GM21381 (cell line): ENCODE data around the gene OR52K1.
A peak's percentile ranks its signal among the peaks of the same experiment; 100 is the strongest.

Experiments used
- ATAC-seq: cut with Tn5 transposase; IDR thresholded peaks from one replicate; pipeline ENCODE4 v1.9.1; 2021; ENCODE audit warnings: mild to moderate bottlenecking, moderate library complexity; ENCODE audit not compliant: unreplicated experiment

The OR52K1 gene

DNA sequence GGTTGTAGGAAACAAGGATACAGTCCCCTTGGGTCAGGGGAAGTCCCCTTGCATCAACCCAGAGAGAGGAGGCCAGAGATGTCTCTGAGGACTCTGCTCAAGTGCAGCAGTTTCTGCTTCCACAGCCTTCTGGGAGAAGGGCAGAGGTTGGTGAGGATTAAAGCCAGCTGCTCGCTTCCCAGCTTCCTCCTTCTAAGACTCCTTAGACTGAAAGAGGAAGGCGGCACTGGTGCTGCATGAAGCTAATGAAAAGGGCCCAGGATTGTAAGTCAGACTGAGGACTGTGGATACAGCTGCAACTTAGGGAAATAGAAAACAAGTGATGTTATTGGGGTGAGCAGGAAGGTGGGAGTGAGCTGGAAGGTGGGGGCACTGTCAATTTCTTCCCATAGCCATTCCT, at the start of gene OR52K1:
OR52K1 (plus strand) TSS at position 202 of the 400 bp plus-strand sequence. CDS start 6,255 bp downstream, outside the sequence.
- ATAC-seq = no peak

DNA sequence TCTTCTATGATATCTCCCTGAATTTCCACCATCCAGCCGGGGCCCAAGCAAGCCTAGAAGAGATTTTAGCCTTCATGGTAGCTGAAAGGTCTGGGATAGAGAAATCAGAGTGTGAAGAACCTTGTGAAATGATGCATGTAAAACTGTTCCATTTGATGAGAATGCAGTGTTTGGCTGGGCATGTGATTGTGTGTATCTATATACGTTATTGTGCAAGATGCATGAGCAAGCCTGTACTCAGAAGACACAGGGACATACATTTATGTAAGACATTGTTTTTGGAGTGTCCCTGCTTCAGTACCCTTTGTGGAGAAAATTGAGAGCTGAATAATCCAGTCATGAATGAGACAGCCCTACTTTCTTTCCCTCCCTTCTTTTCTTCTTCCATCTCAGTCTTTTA, 48.6 kb upstream of the OR52K1 start:
- ATAC-seq = no peak

DNA sequence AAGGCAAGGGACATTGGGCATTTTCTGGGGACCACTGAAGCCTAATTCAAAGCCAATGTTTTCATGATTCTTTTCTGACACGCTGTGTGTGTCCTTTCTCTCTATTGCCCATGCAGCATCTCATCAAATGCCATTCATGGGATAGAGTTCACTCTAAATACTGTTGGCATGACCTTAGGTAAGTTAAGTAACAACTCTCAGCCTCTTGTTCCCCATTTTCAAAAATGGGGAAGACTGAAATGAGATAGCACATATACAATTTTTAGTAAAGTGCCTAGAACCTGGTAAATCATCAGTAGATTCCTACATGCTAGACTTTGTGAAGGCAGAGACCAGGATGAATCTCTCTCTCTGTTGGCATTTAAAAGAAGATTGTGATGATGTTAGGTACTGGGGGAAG, 46.0 kb upstream of the OR52K1 start:
- no peak for ATAC-seq

DNA sequence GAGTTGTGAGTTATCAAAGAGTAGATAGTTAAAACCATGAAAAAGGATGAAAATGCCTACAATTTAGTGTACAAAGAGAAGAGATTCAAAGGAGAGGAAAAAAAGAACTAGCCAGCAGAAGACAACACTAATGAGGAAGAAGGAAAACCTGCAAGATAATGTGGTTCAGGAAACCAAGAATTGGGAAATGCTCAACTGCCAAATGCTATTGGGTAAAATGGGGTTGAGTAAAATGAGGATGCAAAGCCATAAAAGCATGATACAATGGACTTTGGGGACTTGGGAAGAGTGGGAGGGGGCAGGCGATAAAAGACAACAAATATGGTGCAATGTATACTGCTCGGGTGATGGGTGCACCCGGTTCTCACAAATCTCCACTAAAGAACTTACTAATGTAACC, 40.9 kb upstream of the OR52K1 start:
- ATAC-seq = no peak

DNA sequence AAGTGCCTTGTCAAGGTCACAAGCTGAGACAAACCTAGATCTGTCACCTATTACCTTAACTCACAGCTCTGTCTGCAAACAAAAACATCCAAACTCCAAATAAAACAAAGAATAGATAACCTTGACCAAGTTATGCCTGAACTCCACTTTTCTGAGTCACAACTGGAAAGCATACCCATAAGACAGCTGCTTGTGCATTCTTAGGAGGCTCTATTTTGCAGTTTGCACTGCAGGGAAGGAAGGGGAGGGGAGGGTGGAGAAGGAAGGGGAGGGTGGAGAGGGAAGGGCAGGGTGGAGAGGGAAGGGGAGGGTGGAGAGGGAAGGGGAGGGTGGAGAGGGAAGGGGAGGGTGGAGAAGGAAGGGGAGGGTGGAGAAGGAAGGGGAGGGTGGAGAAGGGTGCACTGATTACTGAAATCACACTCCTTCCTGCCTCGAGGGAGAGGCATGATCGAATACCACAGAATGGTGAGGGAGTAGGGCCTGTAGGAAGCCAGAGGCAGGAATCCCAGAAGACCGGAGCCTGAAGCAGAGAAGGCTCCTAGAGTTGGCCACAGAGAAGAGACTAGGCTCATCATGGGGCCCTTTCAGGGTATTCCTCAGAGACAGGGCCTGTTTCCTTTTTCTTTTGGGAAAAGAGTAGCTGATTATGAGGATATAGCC, 39.1 kb upstream of the OR52K1 start:
- no peak for ATAC-seq

DNA sequence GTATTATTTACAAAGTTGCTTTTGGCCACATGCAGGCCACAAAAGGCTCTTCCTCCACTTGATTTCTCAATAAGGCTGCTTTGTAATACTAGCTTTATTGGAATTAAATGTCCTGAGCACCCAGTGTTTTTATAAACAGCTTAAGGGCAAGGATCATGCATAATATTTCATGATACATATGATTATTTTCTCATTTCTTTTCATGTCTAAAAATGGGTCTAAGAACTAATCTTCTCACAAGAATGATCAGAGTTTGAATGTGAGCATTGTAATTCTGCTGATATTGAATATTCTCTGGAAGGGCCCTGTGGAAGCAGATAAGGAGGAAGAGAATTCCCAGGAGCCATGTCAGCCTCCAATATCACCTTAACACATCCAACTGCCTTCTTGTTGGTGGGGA, 33.5 kb upstream of the OR52K1 start, which contains the start of gene OR52K2:
OR52K2 (plus strand) TSS at position 301 of the 400 bp plus-strand sequence; CDS start at position 346, 45 bp downstream.
- ATAC-seq = no peak

DNA sequence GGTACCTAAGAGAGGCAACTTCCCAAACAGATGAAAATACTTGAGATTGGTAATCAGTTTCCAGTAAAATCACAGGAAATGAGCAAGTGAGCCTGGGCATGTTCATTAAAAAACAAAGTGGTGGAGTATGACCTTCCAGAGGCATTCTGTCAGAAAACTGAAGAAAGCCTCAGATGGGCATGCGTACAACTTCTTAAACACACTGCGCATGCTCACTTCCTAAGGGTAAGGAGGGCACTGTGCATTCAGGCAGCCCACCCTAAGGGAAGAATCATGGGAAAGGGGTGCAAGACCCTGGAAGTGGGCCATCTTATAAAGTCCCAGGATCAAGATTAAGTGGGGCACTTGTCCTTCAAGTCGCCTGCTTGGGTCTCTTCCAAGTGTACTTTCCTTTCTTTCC, 29.3 kb upstream of the OR52K1 start:
- ATAC-seq = no peak

DNA sequence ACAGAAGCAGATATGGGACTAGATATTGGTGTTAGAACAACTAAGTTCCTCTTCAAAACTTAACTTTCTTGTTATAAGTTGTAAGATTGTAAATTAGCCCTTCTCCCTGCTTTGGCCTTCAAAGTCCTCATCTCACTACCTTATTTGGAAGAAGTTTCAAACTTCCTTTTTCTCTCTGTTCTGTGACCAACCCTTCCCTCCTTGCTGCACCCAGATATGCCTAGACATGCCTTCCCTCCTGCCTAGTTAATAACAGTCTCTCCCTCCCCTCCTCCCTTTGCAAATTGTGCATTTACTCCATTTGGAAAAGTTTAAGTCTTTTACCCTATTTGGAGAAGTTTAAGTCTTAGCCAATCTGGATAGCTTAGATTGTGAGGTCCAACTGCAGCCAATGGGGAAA, 28.4 kb upstream of the OR52K1 start:
- ATAC-seq = no peak

DNA sequence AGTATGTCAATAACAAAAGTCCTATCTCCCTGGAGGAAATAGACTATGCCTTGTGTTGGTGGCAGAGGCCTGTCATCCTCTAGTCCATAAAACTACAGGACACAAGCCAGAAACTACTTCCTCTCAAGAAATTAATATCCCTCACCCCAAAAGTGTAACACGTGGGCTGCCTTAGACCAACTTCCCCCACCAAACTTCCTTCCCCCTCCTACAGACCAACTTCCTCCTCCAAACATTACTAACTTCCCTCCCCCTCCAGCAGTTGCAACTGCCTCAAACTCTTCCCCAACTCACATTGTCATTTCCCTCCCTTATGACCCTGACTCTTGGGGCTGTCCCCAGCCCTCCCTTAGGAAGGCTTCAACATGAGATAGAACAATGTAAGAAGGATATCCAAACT, 27.0 kb upstream of the OR52K1 start:
- no peak for ATAC-seq

DNA sequence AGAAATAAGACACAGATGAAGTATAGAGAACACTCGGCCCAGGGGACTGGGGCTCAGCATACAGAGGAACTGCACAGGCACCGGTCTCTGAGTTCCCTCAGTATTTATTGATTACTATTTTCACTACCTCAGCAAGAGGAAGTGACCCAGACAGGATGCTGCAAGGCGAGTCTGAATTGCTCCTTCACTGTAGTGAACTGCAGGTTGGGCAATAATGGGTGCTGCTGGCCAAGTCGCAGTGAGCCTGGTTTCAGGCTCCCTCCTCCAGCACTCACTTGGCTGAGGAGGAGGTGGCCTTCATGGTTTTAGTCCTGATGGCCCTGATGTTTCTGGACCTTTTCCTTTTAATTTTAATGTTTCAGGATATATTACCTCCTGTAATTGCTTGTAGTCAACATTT, 22.9 kb upstream of the OR52K1 start:
- peak; percentile 81 for ATAC-seq

DNA sequence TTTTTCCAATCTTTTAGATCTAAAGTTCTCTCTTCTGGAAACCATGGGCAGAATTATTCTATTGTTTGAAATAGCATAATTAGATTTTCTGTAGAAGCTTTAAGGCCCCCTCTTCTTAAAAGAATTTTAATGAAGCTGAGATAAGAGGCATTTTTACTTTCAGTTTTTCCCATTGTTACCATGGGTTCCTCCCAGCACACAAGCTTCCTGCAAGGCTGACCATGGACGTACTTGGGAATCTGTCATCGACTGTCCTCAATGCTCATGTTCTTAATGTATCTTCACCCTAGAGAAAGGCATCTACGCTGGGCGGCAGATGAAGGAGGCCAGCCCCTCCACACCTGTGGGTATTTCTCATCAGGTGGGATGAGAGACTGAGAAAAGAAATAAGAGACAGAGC, 22.3 kb upstream of the OR52K1 start:
- ATAC-seq = no peak

DNA sequence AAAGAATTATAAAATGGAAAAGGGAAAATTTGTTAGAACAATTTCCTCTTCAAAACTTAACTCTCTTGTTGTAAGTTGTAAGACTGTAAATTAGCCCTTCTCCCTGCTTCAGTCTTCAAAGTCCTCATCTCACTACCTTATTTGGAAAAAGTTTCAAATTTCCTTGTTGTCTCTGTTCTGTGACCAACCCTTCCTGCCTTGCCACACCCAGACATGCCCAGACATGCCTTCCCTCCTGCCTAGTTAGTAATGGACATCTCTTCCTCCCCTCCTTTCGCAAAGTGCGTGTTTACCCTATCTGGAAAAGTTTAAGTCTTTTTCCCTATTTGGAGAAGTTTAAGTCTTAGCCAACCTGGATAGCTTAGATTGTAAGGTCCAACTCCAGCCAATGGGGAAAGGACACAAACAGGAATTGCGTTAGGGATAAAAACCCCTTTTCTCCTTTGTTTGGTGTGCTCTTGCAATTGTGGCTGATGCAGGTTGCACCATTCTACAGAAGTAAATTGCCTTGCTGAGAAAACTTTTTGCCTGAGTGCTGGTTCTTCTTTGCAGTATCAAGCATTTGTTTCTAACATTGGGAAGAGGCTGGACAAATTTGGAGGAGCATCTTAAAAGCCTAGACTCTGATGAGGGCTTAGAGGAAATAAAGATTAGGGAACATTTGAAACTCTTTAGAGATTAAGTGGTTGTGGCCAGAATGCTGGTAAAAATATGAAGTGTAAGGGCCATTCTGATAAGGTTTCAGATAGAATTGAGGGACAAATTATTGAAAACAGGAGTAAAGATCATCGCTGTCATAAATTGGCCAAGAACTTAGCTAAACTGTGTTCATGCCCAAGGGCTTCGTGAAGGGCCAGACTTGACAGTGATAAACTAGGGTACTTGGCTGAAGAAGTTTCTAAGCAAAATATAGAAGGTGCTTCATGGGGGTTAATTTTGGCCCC, 18.0 kb upstream of the OR52K1 start:
- ATAC-seq = no peak

DNA sequence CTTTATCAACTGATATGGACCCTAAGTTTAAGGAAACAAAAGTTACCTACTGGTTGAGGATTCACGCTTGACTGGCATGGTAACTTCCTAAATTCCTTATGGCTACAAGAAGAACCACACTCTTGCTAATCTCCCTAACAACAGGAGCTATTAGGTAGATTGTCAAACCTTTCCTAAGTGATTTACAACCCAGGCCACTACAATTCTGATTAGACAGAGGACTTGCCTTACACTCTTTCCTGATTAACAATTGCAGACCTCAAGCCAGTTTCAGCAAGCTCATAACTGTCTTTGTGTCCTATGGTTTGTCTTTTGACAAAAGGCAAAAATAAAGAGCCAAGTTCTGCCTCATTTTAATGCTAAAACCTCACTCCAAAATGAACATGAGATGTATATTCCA, 17.0 kb upstream of the OR52K1 start:
- no peak for ATAC-seq

DNA sequence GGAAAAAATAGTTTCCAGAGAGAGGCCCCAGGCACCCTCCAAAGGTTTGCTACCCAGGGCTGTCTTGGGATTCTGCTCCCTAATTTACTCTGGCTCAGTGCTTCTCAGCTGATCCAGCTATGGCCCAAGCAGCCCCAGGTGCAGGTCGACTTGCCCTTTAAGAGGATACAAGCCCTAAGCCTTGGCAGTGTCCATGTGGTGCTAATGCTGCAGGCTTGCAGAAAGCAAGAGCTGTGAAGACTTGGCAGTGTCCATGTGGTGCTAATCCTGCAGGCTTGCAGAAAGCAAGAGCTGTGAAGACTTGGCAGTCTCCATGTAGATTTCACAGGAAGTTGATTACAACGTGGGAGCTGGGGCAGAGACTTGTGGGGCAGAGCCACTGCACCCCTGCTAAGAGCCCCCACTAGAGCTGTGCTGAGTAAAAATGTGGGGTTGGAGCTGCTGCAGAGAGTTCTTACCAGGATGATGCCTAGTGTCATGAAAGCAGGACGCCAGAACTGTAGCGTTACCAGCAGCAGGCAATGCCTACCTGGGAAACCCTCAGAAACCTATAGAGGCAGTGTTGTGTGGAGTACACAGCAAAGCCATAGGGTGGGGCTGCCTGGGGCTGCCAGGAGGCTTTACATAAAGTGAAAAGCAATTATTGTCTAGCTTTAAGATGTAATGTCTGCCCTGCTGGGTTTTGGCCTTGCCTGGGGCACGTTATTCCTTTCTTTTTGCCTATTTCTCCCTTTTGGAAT, 16.1 kb upstream of the OR52K1 start:
- ATAC-seq = no peak

DNA sequence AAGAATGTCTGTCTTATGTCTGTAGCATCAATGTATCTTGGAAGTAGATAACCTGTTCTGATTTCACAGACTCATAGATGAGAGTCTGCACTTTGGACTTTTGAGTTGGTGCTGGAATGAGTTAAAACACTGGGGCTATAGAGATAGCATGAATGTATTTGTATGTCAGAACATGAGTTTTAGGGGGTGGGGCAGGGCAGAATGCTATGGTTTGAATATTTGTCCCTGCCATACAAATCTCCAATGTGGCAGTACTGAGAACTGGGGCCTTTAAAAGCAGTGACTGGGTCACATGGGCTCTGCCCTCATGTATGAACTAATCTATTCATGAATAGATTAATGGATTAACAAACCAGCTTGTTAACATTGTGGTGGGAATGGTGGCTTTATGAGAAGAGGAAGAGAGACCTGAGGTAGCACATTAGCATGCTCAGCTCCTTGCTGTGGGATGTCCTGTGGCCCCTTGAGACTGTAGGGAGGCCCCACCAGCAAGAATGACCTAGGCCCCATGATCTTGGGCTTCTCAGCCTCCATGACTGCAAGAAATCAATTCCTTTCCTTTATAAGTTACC, 15.5 kb upstream of the OR52K1 start:
- ATAC-seq = no peak

DNA sequence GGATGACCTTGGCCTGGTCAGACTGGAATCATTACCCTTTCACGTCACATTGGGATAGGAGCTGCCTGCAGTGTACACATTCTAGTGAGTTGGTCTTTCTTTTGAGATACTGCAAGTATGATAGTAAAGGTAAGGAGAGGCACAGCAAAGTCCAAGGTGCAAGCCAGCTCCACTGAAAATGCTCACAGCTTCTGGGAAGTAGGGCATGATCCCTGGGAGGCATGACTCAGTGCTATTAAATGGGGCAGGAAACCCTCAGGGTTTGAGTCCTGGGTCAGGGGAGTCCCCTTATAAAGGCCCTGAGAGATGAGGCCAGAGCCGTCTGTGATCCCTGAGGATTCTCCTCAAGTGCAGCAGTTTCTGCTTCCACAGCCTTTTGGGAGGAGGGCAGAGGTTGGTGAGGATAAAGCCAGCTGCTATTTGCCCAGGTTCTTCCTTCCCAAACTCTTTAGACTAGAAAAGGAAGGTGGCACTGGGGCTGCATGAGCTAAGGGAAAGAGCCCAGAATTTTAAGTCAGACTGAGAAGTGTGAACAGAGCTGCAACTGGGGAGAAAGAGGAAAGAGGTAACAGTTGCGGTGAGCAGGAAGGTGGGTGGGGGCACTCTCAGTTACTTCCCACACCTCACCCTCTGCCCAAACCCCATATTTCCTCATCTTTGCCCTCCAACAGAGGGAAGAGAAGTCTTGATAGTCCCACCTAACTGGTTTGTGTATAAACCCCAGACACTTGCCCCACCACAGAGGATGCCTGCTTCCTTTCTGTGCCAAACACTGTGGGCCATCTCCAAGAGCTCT, 14.4 kb upstream of the OR52K1 start:
- ATAC-seq = no peak

DNA sequence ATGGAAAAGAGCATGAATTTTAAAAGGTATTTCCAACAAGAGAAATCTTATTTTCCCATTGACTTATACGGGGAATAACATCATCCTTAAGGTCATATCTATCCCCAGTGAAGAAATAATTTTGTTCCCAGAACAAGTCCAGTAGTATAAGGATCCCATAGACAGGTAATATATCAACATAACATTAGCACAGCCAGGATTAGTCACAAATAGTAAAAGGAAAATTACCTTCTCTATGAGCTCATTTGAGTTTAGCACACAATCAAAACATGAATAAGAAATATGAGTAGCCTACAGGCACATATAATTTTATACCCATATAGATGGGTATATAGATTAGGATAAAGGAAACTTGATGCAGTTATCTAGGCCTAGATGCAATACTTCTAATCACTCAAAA, 2.8 kb upstream of the OR52K1 start:
- no peak for ATAC-seq

DNA sequence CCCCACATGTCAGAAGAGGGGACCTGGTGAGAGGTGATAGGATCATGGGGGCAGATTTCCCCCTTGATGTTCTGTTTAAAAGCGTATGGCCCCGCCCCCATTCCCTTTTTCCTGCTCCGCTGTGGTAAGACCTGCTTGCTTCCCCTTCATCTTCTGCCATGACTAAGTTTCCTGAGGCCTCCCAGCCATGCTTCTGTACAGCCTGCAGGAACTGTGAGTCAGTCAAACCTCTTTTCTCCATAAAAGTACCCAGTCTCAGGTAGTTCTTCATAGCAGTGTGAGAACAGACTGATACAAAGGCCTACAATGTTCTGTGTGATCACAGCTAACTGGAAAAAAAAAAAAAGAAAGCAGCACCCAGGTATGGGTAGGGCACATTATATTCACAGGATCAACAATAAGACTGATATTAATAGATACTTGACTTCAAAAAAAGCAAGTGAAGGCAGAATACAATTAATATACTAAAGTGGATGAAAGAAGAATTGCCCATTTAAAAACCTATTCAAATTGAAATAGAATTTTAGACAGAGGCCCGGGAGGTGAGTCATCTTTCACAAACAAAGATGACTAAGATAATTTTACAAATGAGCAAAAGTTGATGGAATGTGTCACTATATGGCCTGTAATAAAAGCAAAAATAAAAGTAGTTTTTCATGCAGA, 1.7 kb upstream of the OR52K1 start:
- no peak for ATAC-seq

DNA sequence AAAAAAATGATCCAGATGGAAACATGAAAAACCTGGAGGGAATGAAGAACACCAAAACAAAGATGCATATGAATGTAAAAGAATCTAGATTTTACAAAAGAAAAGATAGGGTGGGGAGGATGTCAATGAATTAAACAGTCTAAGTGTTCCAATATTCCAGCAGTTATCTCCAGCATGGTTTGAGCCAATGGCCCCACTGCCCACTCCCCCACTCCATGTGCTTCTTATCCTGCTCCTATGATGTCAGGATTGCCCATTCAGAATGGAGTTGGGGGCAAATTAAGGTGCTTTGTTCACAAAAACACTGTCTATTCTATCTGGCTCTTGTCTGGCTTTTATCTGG, 1.2 kb upstream of the OR52K1 start:
- no peak for ATAC-seq

DNA sequence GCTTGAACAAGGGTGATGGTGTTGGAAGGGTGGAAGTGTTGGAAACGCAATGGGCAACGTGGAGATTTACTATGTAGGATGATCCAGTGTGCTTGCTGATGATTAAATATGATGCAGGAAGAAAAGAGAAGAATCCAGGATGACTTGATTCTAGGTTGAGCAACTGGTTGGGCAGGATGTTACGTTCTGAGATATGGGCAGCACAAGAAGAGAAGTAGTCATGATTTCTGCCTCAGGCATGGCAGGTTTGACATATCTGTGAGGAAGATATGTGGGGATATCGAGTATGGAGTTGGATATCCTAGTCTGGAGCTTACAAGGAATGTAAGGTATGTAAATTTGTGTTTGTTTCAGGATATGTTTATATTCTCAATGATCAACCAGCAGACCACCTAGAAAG, 1.9 kb downstream of the OR52K1 start:
- no peak for ATAC-seq
